NCI-H524 (cell line): ENCODE results near the gene NRXN3.
"Not testable (repeated sequence)": the region's sequence is repeated elsewhere in the genome, so short reads cannot be mapped to it uniquely, and the experiment has no call there.

ENCODE experiments used
- DNase-seq, 2 experiments: peaks; one replicate each; lab custom pipeline; 2025; lab: John Stamatoyannopoulos, UW

The NRXN3 gene

DNA sequence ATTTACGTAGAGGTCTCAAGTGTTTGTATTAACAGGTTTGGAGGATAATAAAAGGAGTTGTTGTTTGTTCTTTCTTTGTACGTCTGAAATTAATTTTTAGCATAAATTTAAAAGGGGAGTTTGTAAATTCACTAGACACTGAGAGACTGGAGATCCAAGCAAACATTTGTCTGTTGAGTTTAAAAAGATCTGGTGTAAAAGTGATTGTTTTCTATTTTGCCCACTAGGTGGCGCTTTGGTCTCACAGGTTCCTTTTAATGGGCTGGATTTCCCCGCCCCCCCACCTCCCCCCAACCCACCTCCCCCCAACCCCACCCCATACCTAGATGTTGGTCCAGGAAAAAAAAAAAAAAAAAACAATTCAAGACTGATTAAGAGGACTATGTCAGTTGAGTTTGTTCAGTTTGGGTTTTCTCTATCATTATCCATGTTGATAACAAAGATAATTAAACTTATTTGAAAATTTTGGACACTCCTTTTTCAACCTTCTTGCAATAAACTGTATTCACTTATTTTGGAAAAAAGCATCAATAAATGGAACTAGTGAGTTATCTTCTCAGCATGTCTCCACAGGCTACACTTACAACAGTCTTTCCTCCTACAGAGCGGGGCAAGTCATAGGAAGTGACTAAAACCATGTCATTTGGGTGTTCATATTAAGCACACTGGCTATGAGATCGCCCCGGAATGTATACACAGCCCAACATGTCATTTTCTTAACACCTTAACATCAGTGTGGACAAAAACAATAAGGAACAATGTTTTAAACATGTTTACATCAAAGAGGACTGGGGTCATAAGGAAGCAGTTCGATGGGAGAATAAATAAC is 841.1 kb downstream of the NRXN3 start:
- DNase-seq = peak in 1 of 2 experiments; percentile 65

- DNase-seq = no peak
These were observed 841.7 kb downstream of the NRXN3 start for GRCh38 chr14:79011920-79012204.

GRCh38 chr14:79016828-79017505 is 846.8 kb downstream of the NRXN3 start:
- DNase-seq = peak; percentile 32 to 70

- DNase-seq = no peak
These were observed 847.4 kb downstream of the NRXN3 start for GRCh38 chr14:79017561-79017960.

- no peak for DNase-seq
These were observed 848.7 kb downstream of the NRXN3 start for GRCh38 chr14:79018836-79019235.

- DNase-seq = not testable (repeated sequence)
These were observed 849.7 kb downstream of the NRXN3 start for GRCh38 chr14:79019898-79020297.

GRCh38 chr14:79021766-79022165 is 851.6 kb downstream of the NRXN3 start:
- no peak for DNase-seq

GRCh38 chr14:79027138-79027537 is 857.0 kb downstream of the NRXN3 start:
- no peak for DNase-seq

DNA sequence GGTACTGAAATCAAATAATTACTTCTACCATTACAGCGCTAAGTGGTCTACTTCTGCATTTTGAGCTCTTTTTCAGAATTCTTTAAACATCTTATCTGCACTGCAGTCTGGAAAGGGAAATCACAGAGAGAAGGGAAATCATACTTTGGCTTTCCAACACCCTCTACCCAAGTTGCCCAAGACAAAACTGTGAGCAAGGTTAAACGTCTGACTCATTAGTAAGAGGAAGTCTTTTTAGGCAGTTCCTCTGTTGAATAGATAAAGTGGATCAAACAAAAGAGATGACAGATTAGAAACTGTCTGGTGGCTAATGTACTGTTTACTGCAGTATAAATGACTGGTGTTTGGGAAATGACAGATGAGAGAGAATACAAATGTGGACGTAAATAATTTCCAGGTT is 858.1 kb downstream of the NRXN3 start:
- DNase-seq = no peak

DNA sequence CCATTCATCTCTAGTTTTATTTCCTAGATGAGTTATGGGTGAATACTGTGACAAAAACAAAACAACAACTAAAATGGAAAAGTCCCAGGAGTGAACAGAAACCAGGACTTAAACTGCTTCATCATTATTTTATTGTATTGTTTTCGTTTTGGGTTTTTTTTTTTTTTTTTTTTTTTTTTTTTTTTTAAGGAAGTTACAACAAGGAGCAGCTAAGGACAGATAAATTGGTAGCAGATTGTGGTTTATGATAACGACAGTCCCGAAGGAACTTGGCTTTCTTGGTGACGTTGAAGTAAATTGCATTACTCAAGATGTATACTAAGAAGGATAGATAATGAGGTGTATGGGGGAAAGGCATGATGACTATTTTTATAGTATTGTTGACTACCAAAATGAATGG is 866.3 kb downstream of the NRXN3 start:
- no peak for DNase-seq

DNA sequence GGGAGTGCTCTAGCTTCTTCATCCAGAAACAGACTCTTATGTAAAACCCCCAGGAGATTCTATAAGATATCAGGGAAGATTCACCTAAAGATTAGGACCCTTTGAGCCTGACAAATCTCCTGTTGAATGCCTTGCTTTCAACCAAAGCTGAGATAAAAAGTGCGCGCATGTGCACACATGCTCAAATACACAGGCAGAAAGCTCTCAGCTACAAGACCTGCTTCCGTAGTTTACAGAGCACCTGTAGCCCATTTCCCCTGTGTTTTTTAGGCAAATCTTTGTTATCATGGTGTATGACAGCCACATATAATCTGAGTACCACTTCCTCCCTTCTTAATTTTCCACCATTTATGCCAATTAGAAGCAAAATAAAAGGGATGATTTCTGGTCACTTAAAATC is 866.9 kb downstream of the NRXN3 start:
- no peak for DNase-seq

DNA sequence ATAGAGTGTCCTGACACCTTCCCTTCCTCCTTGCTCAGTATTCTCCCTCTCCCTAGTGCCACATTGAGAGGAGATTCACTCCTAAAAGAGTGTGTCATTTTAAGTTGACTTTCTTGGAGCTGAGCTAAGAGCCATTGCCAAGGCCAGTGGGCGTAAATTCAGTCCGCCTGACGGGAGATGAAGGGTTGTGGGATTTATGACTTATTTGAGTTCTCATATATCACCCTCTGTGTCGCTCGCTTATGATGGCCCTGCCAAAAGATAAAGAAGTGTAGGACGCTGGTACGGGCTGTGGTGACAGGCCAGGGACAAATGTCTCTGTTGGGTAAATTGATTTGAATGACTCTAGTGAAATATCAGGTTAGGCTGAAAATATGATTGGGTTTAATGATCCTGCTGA is 867.4 kb downstream of the NRXN3 start:
- no peak for DNase-seq

- no peak for DNase-seq
These were observed 870.6 kb downstream of the NRXN3 start for GRCh38 chr14:79040790-79041189.

DNA sequence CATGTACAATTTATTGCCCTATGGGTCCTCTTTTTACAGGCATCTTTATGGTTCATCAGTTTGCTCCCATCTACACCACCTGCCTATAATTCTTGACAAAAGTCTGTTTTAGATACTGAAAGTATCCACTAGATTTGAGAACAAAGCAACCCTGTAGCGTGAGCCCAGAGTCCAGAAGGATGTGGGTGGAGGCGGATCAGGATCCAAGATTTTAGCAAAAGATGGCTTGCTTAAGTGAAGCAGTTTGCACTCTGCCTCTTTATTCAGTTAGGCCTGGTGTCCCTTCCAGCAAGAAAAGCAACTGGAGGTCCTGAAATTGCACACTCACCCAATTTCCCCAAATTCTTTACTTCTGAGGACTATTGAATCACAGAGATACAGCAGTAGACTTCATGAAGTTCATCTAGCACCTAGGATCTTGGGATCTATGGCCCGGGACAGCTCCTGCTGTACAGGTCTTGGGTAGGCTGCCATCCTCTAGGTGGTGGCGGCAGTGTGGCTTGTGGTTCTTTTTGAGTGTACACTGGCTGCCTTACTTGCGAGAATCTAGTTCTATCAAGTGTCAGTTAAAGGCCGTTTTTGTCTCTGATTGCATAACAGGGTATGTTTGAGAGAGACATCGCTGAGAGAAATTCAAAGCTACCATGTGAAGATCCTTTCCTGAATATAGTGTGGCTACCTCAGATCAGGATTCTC is 873.2 kb downstream of the NRXN3 start:
- DNase-seq = no peak

DNA sequence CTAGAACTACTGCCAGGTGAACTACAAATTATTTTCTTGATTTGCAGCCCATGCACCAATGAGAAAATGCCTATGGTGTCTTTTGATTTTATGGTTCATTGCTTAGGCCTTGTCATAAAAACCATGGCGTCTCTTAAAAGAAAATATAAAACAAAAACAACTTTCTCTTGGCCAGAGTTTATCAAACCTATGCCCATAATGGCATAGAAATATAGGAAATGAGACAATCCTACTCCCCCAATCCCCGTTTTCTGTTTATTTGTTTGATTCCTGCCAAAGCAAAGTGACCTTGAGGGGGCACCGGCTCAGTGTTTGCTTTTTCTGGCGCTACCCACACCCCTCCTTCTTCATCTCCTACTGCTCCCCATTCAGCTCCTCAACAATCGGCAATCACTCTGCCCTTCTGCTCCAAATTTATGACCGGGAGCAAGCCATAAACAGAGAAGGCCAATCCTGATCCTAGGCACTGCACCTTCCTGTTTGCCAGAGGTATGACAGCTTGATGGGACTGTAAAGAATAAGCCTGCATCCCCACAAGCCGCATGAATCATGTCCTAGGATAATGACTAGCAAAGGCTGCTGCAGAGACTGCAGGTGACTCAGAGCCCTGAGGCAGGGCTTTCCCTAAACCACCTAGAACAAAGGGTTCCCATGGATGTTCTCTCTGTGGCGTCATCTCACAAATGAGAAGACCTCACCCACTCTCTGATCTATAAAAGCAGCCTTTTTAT is 874.9 kb downstream of the NRXN3 start:
- DNase-seq = no peak

DNA sequence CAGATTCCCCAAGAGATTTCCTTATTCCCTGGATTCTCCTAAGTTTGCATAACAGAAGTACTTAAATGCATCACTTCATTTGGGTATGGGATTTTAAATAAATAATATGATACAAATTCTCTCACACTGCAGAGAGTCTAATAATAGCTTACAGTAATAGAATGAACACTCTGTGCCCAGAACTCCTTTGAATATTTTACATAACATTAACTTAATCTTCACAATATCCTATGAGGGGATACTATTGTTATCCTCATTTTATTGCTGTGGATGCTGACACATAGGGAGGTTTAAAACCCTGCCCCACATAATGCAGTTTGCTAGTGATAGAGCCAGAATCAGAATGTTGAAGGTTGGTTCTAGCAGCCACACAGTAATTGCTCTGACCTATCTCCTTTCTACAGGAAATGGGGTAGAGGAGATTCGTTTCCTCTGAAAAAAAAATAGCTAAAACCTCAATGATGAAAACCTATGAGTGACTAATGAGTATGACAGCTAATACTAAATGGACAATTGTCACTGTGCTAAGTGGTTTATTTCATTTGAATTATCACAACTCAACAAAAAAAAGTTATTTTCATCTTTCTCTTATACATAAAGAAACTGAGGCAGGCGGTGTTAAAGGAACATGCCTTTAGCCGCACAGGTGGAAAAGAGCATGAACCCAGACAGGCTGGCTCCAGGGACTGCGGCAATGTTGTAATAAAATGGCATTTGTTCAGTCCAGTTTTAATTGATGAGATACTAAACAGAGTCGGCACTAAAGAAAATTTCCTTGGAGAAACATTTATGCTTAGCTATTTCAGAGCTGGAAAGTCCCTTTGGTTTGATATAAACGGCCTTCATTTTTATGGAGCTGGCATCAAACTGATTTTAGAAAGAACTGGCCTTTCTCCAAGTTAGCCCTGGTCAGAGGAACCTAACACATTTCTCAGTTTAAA is 880.9 kb downstream of the NRXN3 start:
- DNase-seq = no peak

DNA sequence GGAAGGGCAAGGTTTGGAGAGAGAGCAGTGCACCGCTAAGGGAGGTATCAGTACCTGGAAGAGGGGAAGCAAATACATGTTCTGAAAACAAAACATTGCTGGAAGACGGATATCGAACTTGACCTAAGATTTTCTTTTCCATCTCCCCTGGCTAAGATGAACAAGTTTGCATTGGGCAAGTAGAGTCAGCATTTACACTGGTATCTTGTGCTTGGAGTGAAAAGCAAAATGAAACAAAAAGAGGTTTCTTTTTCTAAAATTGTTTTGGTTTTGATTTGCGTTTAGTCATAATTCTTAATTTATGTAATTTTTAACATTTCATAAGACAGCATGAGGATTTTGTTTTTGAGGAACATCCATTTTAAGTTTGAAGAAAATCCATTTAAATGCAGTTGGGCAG is 881.6 kb downstream of the NRXN3 start:
- DNase-seq = no peak

- DNase-seq = no peak
These were observed 886.7 kb downstream of the NRXN3 start for GRCh38 chr14:79056879-79057278.

DNA sequence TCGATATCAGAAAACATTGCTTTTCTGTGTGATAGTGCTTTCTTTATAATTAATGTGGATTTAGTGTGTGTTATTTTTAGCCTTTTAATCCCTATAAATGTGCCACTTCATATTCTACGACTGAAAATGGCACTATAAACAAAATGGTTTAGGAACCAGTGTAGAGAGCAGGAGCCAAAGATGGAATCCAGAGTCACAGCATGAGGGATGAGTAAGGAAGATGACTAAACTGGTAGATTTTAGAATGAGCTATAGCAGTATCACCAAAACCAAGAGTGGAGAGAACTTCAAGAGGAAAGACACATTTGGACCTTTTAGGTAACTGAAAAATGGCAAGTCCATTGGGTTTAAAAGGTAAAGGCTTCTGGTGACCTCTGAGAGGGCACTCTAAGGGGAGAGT is 887.2 kb downstream of the NRXN3 start:
- DNase-seq = no peak

GRCh38 chr14:79062226-79062625 is 892.1 kb downstream of the NRXN3 start:
- DNase-seq = no peak

GRCh38 chr14:79064214-79064613 is 894.0 kb downstream of the NRXN3 start:
- DNase-seq = no peak
